Bone marrow (tissue), 2 donors: ENCODE measurements around the gene TNFRSF13B.

Source experiments
- DNase-seq, 2 donors: peaks; one replicate each; lab custom pipeline; 2025; lab: John Stamatoyannopoulos, UW

The TNFRSF13B gene

GRCh38 chr17:16937431-16937830, 34.5 kb downstream of the TNFRSF13B start:
- no peak for DNase-seq

DNA sequence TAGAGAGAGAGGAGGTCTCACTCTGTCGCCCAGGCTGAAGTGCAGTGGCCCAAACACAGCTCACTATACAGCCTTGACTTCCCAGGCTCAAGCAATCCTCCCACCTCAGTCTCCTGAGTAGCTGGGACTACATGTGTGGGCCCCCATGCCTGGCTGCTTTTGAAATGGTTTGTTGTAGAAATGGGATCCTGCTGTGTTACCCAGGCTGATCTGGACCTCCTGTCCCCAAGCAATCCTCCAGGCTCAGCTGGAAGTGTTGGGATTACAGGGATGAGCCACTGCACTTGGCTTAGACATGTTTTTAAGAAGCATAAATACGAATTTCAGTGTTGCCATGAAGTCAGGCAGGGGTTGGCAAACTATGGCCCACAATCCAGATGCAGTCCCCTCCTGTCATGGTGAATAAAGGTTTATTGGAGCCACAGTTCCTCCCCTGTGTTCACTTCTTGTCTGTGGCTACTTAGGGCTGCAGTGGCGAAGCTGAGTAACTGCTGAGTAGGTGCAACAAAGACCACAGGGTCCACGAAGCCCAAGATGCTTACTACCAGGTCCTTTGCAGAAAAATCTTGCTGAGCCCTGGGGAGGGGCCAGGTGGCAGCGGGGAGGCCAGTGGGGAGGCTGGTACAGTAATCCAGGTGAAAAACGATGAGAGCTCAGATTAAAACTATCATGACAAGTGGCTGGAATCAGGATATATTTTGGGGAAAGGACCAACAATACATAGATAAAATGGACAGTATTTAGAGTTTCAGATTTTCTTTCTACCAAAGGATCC, 35.2 kb downstream of the TNFRSF13B start:
- no peak for DNase-seq

GRCh38 chr17:16935786-16936185, 36.1 kb downstream of the TNFRSF13B start:
- no peak for DNase-seq

- no peak for DNase-seq
Observed at GRCh38 chr17:16935241-16935663, 36.7 kb downstream of the TNFRSF13B start.

DNA sequence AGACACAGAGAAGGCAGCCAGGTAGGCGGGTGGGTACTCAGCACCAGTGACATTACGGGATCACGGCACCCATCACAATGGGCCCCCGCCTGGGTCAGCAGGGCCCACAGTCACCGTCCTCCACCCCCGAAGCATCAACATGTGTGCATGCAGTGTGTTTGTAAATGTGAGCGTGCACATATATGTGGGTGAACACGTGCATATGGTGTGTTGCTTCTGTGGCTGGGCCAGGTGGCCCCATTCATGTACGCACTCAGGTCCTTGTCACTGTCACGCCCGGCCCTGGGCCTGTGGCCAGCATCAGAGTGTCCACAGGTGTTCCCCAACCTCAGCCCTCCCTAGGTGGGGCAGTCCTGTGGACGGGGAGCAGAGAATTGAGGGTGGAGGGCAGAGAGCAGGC, 37.1 kb downstream of the TNFRSF13B start:
- DNase-seq, result no peak

DNA sequence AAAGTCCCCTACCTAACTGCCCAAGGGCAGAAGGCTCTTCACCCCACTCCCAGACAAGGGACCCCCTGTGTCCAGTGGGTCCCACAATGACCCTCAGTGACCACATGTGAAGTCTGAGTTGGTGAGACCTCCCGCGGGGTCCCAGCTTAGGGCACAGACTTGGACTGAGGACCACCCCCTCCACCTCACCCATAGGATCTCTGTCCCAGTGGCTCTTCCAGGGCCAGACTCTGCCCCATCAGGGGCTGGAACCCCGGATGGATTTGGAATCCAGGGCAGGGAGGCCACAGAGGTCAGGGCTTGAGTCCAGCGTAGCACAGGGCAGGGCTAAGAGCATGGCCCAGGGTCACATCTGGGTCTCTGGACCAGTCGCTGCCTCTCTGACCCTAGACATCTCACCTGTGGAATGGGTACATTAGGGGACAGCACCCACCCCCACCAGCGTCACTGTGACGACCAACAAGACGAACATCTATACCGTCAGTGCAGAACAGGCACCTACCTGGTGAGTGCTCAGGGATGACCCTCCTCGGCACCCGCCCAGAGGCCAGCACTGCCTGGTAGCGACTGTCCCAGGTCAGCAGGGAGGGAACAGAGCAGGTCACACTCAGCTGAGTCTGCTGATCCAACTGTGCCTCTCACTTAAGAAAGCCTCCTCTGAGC, 37.7 kb downstream of the TNFRSF13B start:
- DNase-seq, result no peak

DNA sequence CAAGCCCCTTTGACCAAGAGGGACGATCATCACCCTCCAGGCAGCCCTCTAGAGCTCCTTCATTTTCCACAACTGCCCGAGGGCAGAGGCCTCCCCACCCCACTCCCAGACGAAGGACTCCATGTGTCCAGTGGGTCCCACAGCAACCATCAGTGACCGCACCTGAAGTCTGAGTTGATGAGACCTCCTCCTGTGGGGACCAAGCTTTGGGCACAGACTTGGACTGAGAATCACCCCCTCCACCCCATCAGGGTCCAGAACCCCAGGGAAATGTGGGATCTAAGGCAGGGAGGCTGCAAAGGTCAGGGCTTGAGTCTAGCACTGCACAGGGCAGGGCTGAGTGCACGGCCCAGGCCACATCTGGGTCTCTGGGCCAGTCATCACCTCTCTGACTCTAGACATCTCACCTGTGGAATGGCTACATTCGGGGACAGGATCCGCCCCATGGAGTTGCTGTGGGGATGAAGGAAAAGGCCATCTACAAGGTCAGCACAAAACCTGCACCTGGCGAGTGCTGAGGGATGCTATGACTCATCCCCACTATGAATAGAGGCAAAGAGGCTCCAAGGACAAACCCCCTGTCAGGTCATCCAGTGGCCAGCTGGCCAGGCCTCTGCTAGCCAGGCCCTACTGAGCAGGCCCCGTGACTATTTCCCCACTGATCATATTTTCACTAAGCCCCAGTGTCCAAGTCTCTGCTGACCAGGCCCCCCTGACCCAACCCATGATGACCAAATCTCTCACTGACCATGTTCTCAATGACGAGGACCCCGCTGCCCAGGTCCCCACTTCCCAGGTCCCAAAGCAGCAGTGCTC, 38.4 kb downstream of the TNFRSF13B start:
- no peak for DNase-seq

- no peak for DNase-seq
Observed at GRCh38 chr17:16932611-16933010, 39.3 kb downstream of the TNFRSF13B start.

DNA sequence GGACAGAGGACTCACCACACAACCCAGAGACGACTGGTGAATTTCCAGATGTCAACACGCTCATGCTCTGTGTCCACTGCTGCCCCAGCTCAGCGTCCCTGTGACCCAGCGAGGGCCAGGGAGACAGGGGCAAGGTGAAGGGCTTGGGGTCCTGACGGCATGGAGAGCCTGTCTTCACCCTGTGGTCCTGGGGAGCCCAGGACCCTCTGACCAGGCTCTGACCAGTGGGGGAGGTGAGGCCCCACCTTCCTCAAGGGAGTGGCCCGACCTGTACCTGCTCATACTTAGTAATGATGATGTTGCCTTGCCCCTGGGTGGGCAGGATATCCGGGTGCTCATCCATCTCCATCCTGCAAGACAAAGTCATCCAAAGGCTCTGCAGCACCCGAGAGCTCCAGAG, 39.8 kb downstream of the TNFRSF13B start:
- no peak for DNase-seq

DNA sequence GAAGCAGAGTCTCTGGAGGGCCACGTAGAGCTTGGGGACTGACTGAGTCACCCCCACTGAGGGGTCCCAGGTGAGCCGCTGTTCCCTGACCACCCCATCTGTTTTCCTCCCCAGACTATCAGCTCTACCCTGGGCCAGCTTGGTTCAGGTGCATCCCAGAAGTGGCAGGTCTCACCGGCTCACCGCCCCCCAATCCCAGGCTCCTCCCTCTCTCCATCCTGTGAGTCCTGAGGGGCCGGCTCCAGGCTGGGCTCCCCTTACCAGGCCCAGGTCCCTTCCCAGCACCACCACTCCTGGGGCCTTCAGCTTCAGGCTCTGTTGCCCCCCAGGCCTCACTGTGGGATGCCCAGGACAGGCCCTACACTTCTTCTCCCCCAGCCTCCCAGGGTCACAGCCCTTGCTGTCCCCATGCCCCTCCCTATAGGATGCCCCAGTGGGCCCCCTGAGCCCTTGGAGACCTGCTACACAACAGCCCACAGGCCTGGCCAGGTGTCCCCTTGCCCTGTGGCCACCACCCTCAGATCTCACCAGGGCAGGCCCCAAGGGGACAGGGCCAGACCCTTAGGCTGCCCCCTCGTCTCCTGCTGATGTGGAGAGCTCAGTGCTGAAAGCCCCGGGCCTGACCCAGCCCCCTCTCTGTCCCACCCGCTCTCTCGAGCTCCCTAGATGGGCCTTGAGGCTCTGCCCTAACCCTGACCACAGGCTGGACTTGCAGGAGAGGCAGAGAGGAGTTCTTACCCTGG, 40.4 kb downstream of the TNFRSF13B start:
- no peak for DNase-seq

- DNase-seq, result no peak
Observed at GRCh38 chr17:16930571-16931317, 41.2 kb downstream of the TNFRSF13B start.

DNA sequence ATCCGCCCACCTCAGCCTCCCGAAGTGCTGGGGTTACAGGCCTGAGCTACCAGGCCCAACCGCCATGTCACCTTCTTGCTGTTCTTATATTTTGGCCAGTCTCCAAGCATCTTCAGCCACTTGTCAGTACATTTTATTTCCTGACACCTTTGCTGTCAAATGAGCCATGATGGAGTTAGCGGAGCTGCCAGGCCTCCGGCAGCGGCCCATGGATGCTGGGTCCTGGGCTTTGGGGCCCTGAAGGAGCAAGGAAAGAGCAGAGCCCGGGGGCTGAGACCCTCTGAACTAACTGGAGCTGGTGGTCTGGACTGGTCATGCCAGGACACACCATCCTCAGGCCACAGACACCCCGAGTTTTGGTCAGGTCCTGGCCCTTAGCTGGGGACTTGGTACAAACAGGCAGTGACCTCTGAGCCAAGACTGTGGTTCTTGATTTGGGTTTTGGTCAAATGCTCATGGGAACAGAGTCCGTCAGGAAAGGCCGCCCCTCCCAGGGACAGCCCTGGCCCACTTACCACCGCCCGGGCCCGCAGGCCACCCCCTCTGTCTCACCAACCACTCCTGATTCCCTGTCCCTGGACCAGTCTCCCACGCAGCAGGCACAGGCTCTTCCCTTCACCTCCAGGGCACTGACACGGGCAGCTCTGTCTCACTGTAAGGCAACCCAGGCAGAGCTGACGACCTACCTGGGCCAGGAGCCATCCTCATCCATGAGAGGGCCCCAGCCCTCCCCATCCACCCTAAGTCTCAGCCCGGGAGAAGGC, 42.0 kb downstream of the TNFRSF13B start:
- DNase-seq, result no peak

- no peak for DNase-seq
Observed at GRCh38 chr17:16929035-16929680, 42.8 kb downstream of the TNFRSF13B start.

DNA sequence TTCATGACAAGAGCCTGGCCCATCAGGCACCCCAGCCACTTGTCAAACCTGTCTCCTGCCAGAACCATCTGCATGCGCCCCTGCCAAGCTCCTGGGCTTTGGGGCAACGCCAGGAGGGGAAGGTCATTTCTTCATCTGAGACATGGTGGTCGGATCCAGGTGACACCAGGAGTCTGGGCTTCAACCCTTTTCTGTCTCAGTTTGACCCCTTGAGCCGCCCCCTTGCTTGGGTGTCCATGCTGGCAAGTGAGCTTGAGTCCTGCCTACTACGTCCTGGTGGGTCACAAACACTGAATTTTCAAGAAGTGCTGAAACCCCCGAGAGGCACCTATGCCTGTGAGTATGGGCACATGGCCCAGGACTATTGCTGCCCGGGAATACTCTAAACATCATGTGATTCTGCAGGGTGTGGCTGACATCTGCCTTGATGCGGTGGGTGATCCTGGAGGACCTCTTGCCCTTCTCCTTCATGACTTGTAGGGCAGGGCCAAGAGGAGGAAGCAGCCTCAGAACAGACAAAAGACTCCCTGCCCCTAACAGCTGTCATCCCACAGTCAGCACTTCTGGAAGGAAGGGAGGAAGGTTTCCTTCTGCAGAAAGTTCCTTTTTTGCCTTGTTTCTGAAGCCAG, 43.4 kb downstream of the TNFRSF13B start:
- no peak for DNase-seq

DNA sequence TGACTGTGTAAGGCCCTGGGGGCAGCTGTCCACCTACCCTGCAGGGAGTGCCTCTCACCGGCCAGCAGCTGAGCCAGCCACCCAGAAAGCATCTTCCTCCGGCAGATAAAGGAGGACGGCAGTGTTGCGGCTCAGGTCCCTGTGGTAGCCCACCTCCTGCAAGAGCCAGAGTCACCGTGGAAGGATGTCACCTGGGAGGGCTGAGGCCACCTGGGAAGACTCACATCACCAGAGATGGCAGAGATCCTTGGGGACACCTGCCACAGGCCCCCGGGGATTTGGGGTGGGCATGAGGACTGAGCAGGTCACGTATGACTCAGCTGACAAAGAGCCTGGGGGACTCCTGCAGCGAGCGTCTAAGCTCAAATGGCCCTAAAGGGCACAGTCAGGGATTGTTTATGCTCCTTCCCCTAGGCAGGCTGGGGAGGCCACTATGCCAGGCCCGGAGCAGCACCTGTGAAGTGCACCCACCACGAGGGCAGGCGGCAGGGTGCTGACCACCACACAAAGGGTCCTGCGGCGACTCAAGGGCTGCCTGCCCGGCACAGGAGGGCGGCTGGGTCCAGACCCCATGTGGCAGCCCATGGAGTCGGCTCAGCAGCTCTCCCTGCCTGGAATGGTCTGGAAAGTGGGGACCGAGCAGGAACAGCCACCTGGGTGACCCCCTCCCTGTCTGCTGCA, 44.1 kb downstream of the TNFRSF13B start:
- DNase-seq, result no peak

GRCh38 chr17:16926571-16927451, 45.1 kb downstream of the TNFRSF13B start:
- no peak for DNase-seq

DNA sequence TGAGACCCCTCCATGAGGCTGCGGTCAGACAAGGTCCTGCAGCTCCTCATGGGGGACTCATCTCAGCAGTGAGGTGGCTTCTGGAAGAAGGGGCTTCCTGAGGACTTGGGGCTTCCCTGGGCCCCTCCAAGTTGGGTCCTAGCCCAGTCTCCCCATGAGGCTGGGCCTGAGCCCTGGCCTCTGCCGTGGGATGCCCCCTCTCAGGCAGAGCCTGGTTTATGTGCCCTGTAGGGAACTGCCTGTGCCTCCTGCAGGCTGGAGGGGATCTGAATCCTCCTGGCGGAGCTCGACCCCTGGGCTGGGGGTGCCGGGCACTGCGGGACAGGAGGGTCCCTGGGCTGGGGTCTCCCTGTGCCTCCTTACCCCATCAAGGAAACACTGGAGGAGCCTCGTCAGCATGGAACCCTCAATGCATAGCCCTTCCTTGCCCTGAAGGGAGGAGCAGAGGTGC, 45.8 kb downstream of the TNFRSF13B start:
- DNase-seq, result no peak
